GOT3 (cell line): ENCODE data around the gene OGA.

Source experiments
- DNase-seq: peaks from one replicate; lab custom pipeline; 2025; ENCODE audit warnings: mixed read lengths; lab: John Stamatoyannopoulos, UW

Gene OGA

DNA sequence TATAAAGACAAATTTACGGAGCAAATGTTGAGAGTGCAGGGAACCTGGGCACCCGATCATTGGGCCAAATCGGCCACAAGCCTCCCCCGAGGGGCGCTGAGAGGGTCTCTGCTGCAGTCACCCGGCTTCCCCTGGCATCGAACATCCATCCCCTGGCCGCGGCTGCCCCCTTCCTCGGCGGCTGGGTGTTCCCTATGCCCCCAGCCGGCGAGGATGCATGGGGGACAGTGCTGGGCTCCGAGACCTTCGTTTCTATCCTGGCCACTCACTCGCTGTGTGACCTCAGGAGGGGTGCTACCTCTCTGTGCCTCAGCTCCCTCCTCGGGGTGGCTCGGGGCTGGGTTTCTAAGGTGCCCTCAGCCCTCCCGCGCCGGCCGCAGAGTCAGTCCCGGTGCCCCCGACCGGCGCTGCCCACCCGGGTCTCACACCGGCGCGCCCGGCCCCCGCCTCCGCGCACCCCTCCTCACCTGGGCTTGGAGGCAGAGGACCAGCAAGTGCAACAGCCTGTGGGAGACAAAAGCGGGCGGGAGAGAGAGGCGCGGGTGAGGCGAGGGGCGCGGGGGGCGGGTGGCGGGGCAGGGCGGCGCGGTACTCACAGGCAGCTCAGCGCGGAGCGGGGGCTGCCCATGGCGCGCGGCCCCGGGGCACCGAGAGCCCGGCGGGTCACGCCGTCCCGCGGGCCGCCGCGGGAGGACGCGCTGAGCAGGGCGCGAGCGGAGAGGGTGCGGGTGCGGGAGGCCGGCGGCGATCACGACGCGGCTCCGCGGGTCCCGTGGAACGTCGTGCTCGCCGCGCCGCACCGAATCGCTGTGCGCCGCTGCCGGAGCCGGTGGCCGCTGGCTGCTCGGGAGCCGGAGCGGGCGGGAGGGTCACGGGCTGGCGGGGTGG lies 42.7 kb downstream of the OGA start, which contains the start of gene FGF8:
TSS of gene FGF8 (minus strand) at position 842 of the 888 bp plus-strand sequence. CDS start at position 628, 214 bp downstream.
- DNase-seq: no peak

DNA sequence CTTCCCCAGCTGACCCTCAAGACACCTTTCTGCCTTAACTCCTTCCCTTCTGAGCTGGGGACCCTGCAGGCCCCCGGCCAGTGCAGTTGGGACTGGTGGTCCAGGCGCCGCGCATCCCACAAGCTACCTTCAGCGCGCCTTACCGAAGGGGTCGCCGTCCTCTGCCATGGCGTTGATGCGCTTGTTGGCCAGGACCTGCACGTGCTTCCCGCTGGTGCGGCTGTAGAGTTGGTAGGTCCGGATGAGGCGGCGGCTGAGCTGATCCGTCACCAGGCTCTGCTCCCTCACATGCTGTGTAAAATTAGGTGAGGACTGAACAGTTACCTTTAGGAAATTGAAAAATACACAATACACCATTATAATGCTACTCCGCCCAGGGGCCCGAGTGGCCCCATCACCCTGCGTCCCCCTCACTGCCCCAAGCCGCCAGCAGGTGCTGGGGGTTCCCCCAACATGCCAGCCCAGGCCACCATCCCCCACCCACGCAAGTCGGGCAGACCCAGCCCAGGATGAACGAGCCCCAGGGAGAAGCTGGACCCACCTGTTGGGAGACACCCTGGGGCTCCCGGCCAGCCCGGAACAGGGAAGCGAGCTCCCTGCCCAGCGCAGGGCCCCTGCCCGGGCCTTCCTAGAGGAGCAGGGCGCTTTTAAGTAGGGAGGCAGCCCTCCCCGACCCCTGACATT lies 43.5 kb downstream of the OGA start:
- no peak for DNase-seq

DNA sequence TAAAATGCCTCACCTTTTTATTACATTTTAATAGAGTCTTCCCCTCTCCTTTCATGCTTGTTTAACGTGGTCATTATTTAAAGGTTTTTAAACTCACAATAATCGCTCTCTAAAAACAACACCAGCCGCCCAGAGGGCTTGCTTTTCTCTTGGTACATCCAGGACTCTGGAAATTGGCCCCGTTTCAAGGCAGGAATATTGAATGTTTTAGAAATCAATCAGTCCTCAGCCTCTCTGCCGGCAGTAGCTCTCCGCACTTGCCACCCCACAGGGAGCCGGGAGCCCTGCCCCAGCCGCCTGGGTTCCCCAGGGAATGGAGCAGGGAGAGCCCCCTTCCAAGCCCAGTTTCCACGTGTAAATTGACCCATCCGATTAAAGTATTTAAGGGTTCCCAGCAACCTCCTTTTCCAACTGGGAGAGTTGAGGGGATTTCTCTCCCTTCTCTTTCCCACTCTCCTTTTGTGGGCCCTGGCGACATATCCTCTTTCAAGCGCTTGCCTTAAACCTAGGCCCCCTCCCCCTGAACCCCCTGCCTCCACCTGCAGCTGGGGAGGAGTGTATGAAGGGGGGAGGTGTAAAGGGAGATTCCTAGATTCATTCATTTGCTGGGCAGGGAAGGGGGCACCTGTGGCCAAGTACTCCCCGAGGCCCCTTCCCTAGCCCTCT lies 44.2 kb downstream of the OGA start:
- no peak for DNase-seq

DNA sequence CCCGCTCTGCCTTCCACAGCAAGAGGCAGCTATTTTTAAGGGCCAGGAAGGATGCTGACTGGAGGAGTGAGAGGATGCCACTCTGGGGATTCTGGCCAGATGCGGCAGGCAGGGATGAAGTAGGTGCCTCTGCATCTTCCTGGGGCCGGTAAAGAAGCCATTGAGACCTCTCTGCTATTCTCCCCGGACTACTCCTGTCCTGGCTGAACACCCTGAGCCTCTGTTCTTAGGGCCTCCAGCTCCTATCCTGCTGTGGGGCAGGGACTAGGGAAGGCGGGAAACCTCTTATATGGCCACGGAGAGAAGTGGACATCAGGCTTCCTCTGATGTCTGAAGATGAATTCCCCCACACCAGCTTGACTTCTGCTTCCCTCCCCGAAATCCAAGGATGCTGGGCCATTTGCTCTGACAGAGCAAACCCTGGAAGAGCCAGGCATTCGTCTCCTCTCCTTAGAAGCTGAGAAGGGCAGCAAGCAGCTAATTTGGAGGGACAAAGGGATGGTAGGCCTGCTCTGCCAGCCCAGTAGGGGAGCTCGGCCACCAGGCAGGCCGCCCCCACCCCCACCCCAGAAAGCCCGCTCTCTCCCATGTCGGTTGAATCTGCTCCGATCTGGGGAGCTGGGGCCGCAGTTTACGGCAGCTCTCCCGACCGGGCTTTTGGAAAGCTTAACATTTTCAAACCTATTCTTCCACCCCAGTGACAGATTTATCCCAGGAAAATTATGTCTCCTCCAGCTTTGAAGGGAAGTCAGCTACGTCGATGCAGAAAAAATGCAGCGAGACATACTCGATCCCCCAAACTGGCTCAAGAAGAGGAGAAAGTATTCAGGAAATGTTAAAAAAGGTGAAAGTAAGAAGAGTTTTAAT lies 45.1 kb downstream of the OGA start:
- DNase-seq: no peak

DNA sequence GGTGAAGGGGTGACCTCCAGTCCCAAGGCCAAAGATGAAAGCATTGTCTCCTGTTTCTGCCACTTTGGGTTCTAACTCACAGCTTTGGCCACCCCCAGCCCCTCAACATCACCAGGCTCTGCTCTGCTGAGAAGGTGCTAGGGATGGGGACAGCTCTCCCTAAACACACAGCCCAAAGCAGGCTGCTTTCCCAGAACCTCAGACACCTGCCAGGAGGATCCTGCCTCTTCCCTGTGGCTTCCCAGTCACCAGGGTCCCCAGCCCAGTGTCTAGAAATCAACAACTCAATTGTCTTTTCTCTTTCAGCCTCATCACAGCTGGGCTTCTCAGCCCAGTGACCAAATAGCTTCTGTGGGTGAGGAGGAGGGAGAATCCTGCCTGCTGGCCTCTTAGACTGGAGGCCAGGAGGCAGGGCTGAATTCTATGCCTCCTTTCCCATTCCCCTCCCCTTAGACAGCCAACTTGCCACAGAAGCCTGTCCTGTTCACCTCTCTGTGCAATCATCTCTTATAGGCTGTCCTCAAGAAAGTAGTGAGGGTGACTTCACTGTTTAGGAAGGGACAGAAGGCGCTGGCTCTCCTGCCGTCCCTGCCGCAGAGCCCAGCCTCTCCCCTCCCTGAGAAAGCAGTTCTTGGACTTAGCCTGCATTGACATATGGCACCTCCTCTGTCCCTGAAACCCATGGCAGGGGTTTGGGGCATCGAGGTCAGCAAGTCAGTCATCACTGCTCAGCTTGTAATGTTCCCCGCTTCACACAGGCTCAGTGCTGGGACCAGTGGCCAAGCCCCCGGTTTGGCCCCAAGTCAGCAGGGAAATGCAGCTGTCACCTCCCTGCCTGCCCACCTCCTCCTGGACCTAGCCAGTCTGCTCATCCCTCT lies 46.0 kb downstream of the OGA start:
- no peak for DNase-seq

DNA sequence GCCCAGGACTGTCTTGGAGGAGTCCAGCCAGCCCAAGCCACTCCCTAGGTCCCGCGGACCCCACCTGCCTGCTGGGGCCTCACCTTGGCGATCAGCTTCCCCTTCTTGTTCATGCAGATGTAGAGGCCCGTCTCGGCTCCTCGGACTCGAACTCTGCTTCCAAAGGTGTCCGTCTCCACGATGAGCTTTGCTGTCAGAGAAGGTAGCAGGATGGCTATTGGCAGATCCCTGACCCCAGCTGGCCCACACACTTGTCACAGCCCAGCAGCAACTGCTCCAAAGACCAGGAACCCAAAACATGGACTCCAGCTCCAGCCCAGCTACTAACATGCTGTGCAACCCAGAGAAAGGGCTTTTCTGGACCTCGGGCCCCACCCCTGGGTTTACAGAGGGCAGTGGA lies 46.9 kb downstream of the OGA start:
- no peak for DNase-seq

DNA sequence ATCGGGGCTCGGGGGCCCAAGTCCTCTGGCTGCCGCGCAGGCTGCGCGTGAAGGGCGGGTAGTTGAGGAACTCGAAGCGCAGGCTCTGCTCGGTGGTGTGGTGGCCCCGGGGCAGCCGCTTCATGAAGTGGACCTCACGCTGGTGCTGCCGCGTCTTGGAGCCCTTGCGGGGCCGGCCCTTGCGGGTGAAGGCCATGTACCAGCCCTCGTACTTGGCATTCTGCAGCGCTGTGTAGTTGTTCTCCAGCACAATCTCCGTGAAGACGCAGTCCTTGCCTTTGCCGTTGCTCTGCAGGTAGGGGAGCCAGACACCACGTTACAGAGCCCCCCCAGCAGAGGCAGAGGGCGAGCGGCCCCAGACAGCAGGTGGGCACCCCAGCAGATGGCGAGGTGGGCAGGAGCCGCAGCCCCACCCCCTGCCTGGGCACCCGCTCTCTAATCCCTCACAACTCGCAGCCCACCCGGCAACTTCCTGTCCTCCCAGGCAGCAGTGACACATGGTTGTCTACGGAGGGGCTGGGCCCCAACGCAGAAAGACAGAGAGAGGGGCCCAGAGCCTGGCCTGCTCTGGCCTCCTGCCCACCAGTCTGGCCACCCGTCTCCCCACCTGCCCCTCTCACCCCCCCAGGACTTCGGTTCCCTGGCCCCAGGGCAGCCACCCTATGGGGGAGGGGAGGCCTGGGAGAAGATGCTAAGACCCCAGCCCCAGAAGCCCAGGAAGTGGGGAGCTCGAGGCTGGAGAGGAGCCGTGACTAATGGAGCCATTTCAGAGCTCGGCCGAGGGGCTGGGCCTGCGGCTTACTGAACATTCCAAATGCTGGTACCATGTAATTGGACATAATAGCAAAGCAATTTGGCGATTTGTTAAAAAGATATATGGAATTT lies 47.7 kb downstream of the OGA start:
- no peak for DNase-seq

DNA sequence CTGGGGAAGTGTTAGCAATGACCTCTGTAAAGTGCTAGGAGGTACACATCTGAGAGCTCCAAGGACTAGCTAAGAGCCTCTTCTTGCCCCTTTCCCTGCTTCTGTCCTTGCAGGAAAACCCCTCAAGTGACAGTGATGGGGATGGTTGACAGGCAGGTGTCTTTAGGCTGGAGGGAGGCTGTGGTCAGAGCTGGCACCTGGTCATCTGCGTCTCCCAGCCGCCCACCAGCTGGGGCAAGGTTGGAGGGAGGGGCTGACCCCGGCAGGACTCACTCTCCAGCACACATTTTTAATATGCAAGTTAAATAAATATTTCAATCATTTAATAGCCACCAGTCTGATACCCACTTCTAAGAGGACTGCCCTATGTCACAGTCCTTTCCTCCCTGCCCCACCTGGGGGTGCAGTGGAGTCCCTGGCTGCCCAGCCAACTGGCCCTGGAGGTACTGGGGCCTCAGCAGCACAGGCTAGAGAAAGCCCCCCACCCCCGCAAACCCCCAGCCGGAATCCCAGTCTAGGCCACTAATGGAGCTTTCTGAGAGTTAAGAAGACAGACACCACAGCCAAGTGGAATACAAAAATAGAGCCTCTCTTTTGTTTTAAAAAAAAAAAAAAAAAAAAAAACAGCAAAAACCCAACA lies 48.6 kb downstream of the OGA start:
- DNase-seq: no peak

DNA sequence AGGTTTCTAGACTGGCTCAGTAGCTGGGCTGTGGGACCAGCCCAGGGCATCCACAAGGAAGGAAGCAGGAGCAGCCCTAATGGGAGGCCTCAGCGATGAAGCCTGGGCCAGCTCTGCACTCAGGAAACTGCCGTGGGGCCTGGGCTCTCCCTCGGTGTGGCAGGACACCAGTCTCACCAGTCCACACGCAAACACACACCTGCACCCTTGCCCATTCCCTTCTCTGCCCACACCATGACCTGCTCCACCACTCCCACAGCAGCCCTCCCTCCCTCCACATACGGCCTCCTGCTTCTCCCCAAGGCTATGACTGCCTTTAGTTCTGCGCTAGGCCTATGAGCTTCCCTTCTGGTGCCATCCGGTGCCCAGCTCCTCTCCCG lies 49.5 kb downstream of the OGA start:
- no peak for DNase-seq

DNA sequence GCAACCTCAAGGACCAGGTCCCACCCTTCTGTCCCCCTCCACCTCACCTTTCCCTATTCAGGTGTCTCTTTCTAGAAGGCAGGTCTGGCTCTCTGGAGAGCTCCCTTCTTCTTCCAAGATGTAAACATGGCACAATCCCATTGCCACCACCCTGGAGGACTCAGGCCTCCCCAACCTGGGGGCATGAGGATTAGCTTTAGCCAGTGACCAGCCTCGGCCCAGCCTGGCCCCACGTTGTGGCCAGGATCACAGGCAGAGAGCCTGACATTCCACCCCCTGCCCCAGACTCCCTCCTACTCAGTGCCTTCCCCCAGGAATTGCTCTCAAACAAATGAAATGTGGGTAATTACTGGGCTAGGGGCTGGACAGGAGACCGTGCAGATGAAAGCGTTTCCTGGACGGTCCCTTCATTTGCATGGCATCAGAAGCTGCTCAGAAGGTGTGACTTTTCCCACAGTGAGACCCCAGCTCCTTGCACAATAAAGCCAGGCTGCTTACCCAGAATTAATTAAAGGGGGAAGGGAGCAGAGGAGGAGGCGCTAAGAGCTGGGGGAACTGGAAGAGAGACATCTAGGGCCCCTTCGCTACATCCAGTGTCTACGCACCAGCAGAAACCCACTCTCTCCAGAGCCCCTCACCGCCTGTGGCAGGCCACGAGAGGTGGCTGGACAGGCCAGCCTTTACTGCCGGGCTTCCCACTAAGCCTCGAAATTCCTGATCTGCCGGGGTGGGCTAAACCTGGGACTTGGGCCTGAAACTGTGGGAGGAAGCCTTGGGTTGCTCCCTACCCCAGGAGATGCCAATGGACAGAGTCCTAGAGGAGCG lies 50.1 kb downstream of the OGA start:
- DNase-seq: no peak

DNA sequence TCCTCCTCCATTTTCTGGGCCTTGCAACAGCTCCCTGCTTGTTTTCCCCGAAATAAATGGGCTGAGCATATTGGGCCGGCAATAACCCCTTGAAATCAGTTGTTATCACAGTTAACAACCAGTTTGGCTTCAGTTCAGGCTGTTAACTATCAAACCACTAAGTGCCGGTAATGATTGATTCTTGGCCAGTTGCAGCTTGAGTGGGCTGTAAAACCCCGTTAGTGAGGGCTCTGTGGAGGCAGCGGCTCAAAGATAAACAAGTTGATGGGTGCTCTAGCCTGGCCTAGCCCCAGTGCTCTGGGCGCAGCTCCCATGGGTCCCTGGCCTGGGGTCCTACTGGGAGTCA lies 50.7 kb downstream of the OGA start:
- DNase-seq: no peak

DNA sequence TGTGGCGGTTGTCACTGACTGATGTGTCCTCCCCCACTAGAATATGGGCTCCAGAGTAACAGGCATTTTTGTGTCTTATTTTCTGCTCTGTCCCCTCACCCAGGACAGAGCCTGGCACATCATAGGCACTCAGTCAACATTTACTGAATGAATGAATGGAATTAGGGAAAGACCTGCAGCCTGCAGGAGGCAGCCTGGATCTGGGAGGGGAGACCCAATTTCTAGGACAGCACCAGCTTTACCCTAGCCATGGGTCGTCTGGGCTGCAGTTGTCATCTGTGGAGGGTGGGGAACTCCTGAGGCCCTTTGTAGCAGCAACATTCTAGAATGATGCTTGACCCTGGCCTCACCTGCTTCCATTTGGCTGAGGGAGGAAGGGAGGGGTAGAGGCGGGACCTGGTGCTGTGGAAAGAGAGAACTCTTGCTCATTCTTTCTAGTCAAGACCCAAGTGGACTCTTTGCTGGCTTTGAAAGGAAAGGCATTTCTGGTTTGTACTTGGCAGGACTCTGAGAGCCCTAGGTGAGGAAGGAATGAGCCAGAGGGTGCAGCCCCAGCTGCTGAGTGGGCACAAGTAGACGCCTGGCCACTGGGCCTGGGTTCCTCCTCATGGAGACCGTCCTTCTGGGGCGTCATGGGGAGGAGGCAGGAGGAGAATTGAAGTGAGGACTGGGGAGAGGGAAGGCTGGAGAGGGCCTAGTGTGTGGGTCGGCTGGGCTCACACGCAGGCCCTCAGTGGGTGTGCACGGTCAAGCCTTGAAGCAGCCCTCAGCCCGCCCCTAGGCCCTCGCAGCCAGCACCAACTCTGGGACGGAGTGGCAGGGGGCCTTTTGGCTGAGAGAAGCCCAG lies 51.3 kb downstream of the OGA start:
- no peak for DNase-seq

DNA sequence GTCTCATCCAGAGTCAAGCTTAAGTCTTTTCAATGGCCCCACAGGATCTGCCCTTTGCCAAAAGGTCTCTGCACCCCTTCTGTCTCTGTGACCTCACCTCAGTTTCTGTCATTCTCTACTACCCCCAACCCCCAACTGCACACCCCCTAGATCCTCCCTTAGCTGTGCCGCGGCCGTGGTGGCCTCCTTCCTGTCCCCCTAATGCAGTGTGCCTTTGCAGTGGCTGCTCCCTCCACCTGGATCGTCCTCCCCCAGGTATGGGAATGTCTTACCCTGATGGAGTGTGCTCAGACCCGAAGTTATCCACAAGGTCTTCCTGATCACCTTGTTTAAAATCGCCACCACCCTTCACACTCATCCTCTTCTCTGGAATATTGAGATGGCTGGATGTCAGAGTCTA lies 51.9 kb downstream of the OGA start:
- no peak for DNase-seq

DNA sequence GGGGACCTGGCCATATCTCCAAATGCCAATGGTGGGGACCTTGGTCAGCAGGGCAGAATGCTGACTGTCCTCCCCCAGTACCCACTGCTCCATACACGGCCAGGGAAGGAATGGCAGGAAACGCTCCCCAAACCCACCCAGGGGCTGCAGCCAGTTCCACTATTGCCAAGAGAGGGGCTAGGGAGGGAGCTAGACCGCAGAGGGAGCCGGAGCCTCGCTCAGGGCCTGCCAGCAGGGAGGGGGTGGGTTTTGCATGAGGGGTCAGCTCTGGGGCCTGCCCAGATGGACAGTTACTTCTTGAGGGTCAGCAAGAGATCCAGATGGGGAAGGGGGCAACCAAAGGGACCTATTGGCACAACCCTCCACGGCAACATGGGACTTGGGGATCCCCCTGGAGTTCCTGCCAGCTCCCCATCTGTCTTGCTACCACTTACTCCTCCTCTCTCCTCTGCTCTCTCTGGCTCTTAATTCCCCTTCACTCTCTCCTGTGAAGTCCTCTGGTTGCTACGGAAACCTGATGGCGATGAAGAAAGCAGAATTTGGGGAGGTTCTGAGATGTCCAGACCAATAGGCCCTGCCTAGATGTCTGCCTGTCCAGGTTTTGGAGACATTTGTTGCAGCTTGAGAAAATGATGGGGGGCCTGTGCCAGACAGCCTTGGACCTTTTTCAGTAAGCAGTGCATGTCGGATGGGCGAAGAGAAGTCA lies 55.0 kb downstream of the OGA start:
- DNase-seq: no peak

DNA sequence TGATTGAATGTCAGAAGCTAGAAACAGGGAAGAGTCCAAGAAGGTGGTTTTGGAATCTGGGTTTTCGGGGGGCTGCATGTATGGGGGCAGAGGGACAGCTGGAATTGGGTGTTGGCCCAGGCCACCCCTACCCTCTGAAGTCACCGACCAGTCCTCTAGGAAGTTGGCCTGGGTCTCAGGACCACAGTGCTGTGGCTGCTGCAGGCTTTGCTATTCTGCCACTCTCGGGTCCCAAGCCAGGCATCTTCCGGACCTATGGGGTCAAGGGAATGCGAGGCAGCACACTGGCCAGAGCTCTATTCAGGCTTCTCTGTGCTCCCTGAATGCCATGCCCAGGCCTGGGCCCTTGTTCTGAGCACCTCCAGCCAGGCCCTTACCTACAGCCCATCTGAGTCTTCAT lies 55.5 kb downstream of the OGA start:
- DNase-seq: no peak

DNA sequence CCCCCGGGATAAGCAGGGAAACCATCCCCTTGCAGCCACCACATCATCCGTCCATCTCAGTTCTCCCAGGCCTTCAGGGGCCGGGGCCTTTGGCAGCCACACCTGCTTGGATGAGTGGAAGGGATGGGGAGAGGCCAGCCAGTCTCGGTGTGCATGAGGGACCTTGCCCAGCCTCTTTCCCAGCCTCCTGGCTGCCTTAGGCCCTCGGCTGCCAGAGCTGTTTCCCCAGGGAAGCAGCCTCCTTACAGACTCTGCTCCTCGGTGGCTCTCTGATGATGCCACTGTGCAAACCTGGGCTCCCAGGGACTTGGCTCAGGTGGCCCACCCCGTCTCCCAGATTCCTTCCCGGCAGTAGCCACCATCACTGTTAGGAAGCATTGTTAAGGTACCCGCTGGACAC lies 57.0 kb downstream of the OGA start:
- DNase-seq: no peak

DNA sequence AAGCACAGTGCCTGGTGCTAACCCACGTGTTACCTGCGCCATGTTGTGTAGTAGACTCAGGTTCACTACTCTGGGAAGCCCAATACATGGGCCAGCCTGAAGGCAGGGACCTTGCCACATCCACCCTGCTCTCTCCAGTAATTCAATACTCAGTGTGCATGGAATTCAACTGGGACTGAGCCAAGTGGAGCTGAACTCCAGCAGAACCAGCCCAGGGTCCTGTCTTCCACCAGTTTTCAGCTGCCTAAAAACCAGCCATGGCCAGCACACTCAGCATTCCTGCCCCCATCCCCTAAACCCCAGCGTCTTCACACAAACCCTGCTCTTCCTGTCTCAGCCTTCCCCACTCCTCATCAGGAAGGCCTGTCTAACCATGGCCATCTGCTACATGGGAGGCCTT lies 57.7 kb downstream of the OGA start:
- no peak for DNase-seq
